ENCODE measurements around the gene GATA6. TPM values are rescaled to one million over a fixed set of nuclear protein-coding genes. Genes with fewer than 3 reads are reported as not detected.

GATA6 gene
- polyA plus RNA-seq, 10 donors: 1.1 to 2.1 (median 1.4) TPM

DNA sequence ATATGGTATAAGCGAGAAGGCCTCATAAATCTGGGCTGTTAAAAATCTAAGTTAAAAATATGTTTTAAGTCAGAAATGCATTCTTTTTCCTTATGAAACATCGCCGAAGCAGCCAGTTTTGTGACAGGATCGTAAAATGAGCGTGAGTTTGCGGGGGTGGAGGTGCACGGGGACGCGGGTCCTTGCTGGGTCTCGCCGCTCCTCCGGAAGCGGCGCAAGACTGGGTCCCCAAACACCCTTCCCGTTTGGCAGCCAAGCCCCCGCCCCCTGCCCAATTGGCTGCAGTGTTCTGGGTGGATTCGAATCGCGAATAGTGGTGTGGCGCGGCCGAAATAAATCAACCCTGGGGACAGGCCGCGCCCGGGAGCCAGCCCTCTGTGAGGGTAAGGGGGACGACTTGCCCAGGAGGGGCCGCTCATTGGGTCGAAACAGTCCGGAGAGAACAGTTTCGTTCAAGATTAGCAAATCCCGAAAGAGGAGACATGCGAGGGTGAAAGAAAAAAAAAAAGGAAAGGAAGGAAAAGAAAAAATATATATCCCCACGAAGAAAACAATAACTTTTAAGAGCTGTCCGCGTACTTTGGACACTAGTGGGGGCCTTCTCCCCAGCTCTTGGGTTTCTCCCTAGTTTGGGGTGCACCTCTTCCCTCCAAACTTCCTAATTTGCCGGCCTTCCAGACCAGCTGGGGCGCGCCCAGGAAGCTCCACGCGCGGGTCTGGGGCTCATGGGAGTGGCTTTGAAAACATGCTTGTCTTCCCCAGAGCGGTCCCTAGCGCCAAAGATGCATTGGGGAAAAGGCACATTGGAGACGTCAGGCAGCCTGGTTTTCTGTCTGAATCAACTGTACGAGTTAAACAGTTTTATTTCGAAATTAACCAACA is 3.1 kb upstream of the GATA6 start:
- peak in 1 of 3 donors; percentile 69 for DNase-seq

DNA sequence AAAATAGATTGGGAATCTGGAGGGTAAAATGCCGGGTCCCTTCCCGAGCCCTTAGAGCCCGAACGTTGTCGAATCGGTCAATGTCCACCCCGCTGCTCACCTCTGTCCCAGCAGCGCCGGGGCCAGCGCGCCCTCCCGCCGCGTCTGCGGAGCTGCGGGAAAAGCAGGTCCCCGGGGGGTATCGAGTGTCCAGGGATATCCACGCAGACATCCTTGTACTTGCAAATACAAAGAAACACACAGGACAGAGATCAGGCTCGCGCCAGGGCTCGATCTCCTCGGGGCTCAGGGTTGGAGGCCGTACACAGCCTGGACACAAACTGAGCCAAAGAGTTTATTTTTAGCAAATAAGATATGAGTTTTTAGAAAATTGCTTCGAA is 2.3 kb upstream of the GATA6 start:
- no peak for DNase-seq

DNA sequence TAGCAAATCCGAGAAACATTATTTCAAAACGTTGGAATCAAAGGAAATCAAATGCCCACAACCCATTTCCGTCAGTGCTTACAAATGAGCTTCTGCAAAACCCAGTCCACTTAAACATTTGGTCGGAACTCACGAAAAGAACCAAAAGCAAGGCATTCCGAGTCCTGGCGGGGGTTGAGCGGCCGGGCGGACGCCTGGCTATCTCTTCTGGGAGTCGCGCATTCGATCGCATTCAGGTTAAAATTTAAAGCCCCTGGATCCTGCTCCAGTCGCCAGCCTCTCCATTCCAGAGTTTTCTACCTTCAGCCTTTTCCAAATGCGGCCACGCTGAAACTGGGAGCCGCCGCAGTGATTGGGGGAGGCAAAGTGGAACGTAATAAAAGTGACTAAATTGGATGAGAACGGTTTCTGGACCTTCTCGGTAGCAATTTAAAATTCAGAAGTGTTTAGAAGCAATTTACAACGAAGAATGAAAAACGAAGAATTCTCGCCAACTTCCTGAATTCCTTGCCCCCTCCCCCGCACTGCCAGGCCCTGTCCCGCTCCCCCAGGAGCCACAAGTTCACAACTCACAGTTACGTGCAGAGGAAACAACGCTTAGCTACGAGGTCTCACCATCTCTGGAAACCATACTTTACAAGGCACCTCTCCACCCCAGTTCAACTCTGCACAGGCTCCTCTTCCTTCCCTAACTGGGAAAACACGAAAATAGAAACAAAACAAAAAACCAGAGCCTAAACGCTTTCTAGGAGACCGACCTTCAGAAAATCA is 1.7 kb upstream of the GATA6 start:
- DNase-seq: peak; percentile 38 to 86 (median 51)

DNA sequence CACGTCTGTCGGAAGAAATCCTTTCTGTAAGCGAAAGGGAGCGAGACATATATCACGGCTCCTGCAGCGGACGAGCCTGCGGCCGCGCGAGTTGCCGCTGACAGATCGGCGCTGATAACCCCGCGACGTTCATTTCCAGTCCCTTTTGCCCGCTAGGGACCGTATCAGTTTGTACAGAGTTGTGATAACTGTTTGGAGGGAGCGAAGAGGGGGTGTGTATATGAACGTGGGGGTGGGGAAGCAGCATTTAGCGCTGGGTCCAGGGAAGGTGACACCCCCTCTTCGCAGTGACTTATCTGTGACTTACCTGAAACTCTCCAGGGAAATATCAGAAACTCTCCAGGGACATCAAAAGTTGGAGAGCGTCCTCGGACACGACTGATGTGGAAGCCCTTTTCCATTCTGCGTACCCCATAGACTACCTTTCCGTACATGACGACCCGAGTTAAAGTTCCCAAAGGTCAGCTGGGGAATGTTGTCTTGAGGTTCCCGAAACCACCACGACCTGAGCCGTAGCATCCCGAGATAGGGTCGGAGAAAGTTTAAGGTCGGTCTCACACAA is 948 bp upstream of the GATA6 start:
- DNase-seq: peak in 1 of 3 donors; percentile 70

DNA sequence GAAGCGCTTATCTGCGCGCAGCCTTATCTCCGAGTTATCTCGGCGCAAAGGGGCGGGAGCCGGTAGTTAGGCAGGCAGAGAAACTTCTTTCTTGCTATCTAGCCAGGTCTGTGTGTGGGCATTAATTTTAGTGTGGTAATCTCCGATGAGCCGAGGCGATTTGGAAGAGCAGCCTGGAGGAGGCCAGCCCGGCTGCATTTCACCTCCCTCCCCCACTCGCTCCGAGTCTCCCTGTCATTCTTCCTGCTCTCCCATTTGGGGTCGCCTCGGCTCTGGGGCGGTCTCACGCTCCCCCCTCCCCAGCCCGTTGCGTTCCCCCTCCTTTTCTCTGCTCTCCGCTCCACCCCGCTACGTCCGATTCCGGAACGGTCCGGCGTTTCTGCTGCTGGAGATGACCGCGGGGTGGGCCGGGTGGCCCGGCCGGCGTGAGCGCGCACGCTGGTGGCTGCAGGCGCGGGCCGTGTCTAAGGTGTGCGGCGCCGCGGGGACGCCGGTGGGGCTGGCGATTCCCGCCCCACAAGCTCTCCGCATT is 566 bp downstream of the GATA6 start:
- DNase-seq: peak in 2 of 3 donors; percentile 50 to 82

DNA sequence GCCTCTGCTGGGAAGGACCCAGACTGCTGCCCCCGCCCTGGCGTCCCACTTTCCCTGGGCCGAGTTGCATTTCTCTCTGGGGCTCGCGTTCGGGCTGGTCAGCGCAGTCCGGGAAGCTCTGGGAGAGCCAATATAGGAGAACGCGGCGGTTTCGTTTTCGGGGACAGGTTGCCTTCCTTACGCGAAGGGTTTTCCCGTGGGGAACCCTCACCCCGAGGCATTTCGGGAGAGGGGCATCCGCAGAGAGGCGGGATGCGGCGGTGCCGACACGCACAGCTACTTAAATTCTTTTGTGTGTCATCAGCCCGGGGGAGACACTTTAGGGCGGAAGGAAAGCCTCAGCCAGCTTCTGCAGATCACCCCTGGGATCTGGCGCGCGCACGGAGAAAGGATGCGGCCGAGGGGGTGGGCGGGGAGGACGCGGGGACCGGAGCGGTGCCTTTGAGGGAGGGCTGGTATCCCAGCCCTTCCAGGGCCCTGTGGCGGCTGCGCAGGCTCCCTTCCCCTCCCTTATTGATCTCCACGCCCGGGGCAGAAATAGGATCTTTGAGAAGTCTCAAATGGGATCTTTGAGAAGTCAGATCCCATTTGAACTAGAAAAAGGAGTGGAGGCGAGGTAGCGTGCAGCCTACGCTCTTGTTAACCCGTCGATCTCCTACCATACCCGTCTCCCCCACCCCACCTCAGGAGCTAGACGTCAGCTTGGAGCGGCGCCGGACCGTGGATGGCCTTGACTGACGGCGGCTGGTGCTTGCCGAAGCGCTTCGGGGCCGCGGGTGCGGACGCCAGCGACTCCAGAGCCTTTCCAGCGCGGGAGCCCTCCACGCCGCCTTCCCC is 1.2 kb downstream of the GATA6 start:
- peak in 2 of 3 donors; percentile 50 to 70 for DNase-seq

DNA sequence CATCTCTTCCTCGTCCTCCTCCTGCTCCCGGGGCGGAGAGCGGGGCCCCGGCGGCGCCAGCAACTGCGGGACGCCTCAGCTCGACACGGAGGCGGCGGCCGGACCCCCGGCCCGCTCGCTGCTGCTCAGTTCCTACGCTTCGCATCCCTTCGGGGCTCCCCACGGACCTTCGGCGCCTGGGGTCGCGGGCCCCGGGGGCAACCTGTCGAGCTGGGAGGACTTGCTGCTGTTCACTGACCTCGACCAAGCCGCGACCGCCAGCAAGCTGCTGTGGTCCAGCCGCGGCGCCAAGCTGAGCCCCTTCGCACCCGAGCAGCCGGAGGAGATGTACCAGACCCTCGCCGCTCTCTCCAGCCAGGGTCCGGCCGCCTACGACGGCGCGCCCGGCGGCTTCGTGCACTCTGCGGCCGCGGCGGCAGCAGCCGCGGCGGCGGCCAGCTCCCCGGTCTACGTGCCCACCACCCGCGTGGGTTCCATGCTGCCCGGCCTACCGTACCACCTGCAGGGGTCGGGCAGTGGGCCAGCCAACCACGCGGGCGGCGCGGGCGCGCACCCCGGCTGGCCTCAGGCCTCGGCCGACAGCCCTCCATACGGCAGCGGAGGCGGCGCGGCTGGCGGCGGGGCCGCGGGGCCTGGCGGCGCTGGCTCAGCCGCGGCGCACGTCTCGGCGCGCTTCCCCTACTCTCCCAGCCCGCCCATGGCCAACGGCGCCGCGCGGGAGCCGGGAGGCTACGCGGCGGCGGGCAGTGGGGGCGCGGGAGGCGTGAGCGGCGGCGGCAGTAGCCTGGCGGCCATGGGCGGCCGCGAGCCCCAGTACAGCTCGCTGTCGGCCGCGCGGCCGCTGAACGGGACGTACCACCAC is 2.1 kb downstream of the GATA6 start:
- DNase-seq: no peak

DNA sequence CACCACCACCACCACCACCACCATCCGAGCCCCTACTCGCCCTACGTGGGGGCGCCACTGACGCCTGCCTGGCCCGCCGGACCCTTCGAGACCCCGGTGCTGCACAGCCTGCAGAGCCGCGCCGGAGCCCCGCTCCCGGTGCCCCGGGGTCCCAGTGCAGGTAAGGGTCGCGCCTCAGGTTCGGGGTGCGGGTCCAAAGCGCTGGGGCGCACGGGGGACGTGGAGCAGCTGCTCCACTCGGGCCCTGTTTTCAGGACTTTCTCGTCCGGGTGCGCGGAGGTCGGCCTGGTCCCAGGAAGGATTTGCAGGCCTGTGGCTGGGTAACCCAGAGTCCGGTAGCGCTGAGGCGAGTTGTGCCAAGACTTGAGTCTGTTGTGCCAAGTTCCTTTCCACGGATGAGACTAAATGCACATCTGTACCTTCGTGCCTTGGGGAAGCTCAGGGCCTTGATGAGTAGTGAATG is 2.8 kb downstream of the GATA6 start:
- DNase-seq: peak in 1 of 3 donors; percentile 28

DNA sequence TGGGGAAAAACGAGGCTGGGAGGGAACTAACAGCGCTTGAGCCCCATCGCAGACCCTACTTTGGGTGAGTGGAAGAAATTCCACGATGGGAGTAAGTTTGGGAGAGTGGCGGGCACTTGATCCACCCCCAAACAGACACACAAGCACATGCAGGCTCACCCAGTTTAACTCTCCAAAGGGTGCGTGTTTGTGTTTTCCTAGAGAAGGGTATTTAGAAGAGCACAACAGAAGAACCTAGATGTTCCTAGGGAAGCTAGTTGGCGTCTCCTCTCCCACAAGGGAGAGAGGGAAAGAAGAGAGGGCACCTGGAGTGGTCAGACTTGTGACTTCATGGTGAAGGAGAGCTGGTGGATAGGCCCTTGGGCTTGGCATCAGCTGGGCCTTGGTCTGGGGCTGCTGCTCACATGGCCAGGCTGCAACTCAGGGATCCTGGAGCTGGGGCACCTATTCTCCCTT is 3.2 kb downstream of the GATA6 start:
- DNase-seq: peak in 1 of 3 donors; percentile 32

DNA sequence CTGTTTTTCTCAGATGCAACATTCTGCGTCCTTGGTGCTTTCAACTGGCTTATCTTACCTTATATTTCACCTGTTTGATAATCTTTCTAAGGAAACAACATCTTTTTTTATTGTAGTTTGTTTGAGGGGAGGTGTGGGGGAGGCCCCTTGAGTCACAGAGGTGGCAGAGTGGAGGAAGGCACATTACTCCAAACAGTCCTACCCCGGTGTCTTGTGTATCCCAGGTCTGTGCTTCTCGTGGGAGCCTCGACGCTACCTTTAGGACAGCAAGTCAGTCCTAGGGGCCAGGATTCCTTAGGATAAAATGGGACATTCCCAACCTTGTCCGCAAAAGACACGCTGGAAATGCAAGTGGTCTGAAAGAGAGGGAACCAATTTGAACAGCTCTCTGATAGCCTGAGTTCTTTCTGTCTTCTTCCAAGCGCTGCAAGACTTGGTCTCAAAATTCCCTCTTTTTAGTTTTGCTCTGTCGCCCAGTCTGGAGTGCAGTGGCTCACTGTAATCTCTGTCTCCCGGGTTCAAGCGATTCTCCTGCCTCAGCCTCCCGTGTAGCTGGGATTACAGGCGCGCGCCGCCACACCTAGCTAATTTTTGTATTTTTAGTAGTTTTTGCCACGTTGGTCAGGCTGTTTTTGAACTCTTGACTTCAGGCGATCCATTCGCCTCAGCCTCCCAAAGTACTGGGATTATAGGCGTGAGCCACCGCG is 4.0 kb downstream of the GATA6 start:
- no peak for DNase-seq

DNA sequence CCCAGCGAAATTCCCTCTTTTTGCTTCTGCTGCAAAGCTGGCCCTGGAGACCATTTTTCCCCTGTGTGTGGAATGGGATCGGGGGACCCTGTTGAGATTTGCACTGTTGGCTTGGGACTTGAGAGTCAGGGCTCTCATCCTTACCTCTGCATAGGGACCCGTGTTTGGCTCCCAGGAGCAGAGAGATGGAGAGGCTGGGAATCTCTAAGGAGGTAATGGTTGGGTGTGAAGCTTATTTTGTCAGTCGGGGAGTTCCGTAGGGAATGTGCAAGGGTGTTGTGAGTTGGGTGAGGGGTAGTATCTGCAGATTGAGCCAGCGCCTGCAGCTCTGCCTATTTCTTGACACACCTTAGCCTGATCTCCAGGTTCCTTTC is 4.5 kb downstream of the GATA6 start:
- no peak for DNase-seq

DNA sequence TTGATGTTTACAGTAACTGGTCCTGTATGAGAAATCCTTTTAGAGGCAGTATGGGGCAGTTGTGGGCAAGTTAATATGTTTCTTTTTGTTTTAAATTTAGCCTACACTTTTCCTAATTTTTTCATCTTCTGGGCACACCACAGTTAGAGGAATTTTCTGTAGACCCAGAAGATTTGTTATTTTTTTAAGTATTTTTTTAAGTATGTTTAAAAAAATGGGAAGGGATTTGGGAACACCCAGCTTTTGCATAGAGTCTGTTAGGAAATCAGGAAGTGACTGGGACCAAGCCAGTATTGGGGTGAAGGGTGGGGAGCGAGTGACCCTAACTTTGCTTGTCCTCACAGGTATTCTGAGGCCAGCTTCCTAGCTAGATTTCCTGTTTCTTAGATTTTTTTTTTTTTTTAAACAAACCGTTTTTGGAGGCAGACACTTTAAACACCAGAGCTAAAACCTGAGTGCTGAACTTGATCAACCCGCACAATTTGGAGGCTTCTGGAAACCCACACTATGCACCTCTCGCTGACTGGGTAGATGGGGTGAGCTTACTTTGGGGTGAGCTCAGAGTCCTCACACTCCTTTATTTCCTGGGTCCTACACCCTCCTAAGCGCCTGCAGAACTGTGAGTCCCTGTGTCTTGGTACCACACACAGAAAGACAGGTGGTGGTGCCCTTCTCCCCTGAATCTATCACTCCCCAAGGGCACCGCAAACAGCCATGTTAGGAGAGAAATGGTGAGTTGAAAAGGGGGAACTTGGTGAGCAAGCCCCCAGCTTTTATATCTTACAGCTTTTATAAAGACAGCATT is 5.2 kb downstream of the GATA6 start:
- peak in 1 of 3 donors; percentile 18 for DNase-seq

DNA sequence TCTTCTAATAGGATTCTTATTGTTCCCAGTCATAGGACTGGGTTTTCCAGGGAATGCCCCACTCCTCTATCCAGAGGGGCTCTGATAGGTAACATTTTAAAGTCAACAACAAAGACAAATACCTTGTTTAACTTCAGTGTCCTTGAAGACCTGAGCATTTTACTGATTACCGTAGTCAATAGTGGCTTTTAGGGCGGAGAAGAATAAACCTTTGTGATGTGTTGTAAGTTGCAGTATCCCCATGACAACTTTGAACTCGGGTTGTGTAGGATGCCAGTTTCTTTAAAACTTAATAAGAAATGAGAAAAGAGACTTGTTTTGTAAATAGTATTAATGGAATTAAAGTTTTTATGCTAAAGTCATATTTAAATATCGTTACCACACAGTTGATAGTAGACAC is 6.0 kb downstream of the GATA6 start:
- DNase-seq: peak in 1 of 3 donors; percentile 29

DNA sequence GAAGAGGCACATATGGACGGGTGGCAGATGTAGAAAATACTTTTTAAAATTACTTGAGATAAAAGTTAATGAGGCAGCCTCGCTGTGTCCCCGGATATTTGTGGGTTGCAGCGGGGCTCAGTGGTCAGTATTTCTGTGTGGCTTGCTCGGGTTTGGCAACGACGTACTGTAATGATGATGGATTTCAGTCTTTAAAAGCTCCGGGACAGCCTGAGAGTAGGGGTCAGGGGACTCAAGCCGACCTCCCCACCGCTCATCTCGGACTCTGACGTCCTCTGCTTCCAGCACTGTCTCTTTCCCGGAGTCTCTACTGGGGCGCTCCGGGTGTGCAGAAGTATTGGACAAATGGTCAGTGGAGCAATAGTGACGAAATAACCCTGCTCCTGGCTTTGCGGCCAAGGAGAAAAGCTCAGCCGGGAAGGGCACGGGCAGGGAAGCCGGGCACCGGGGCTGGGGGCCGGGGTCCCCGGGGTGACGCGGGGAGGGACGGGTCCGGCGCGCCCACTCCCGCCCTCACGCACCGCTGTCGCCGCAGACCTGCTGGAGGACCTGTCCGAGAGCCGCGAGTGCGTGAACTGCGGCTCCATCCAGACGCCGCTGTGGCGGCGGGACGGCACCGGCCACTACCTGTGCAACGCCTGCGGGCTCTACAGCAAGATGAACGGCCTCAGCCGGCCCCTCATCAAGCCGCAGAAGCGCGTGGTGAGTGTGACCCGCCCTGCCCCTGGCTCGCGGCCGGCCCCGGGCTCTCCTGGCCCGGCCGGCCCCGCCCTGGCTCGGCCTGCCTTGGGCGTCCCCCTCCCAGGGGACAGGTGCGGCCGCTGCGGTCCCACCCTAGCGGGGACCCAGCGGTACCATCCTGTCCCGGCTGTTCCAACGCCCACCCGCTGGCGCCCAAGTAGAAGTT is 7.3 kb downstream of the GATA6 start:
- peak in 1 of 3 donors; percentile 39 for DNase-seq

DNA sequence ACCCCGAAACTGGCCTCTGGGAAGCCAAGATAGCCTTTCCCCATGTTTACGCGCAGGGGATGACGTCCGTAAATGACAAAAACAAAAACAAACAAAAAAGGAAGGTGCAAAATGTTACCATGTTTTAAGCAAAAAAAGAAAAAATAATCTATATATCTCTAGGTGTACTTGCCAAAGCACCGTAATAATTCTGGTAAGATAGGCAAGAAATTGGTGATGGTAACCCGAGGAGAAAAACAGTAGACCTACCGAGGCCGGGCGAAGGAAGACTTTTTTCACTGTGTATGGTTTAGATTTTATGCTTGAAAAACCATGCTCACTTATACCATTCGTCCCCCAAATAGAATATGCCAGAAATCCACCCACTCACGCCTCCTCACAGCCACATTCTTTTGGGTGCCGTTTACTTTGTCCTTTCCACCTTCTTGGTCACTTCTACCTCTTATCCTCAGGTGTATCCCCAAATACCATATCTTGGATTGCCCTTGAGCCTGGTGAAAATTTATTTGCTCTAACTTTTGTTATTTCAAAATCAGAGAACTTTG is 8.0 kb downstream of the GATA6 start:
- peak in 1 of 3 donors; percentile 28 for DNase-seq

DNA sequence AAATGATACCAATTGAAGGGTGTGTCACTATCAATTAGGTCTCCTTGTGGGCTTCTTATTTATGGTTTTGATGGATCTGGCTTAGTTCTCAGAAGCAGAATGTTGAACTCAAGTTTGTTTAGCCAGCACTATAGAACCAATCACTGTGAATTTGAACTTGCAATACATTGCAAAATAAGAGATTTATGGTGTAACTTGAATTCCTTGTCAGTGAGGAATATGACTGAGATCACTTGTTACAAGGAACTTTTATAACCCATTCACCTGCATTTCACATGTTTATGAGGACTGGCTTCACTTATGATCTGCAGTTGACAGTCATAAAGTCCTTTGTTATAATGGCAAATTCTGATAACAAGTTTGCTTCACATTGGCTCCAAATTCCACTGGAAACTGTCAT is 9.8 kb downstream of the GATA6 start:
- DNase-seq: no peak

DNA sequence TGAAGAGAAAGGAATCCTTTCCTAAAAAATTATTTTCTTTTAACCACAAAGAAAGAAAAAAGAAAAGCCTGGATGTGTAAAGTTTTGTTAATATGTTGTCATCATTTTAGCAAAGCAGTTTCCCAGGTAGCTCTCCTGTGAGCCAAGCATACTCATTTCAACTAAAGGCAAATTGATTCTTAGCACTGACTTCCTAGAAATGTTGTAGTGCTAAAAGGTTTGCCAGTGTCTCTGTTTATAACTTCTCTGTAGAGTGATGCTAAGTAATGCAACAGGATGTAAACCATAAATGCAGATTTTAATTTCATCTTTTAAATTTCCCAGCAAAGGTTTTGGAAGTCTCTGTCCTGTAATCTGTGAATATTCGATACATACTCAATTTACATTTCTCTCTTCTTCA is 10.2 kb downstream of the GATA6 start:
- no peak for DNase-seq
